ENCODE data around the gene TPM2.

TPM2 gene

DNA sequence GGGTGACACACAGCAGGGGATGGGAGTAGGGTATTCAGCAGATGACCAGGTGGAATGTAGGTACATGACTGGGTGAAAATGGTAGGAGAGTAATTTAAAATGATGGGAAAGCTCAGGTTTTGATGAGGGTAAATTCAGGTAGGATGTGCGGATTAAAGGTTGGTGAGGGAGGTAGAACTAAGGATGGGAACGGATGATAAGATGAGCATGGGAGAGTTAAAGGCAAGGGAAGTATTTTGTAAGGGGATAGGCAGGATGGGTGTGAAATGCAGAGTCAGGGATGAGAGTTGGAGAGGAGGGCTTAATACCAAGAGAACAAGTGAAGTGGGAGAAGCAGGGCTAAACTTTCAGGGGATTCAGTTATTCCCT is 40.7 kb upstream of the TPM2 start:
- TF ChIP-seq, protein P1, sequence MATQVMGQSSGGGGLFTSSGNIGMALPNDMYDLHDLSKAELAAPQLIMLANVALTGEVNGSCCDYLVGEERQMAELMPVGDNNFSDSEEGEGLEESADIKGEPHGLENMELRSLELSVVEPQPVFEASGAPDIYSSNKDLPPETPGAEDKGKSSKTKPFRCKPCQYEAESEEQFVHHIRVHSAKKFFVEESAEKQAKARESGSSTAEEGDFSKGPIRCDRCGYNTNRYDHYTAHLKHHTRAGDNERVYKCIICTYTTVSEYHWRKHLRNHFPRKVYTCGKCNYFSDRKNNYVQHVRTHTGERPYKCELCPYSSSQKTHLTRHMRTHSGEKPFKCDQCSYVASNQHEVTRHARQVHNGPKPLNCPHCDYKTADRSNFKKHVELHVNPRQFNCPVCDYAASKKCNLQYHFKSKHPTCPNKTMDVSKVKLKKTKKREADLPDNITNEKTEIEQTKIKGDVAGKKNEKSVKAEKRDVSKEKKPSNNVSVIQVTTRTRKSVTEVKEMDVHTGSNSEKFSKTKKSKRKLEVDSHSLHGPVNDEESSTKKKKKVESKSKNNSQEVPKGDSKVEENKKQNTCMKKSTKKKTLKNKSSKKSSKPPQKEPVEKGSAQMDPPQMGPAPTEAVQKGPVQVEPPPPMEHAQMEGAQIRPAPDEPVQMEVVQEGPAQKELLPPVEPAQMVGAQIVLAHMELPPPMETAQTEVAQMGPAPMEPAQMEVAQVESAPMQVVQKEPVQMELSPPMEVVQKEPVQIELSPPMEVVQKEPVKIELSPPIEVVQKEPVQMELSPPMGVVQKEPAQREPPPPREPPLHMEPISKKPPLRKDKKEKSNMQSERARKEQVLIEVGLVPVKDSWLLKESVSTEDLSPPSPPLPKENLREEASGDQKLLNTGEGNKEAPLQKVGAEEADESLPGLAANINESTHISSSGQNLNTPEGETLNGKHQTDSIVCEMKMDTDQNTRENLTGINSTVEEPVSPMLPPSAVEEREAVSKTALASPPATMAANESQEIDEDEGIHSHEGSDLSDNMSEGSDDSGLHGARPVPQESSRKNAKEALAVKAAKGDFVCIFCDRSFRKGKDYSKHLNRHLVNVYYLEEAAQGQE (IDR thresholded peaks at IDR 0.05; ENCODE audit: insufficient read depth in 1 of 2, low read depth in 2 of 2, low read length in 2 of 2), result no peak
- TF ChIP-seq POLR2AphosphoS5 (IDR thresholded peaks at IDR 0.05; ENCODE audit: low read depth, low read length), result no peak
- no peak for TF ChIP-seq FOXP2 (optimal IDR thresholded peaks at IDR 0.05; ENCODE audit: borderline replicate concordance, extremely low read depth, extremely low read length, insufficient read depth)
- TF ChIP-seq TAF1 (IDR thresholded peaks at IDR 0.05; ENCODE audit: borderline replicate concordance, insufficient read depth, low read length), result no peak
- TF ChIP-seq SIN3A (IDR thresholded peaks at IDR 0.05; ENCODE audit: borderline replicate concordance, insufficient read depth, low read length), result no peak

DNA sequence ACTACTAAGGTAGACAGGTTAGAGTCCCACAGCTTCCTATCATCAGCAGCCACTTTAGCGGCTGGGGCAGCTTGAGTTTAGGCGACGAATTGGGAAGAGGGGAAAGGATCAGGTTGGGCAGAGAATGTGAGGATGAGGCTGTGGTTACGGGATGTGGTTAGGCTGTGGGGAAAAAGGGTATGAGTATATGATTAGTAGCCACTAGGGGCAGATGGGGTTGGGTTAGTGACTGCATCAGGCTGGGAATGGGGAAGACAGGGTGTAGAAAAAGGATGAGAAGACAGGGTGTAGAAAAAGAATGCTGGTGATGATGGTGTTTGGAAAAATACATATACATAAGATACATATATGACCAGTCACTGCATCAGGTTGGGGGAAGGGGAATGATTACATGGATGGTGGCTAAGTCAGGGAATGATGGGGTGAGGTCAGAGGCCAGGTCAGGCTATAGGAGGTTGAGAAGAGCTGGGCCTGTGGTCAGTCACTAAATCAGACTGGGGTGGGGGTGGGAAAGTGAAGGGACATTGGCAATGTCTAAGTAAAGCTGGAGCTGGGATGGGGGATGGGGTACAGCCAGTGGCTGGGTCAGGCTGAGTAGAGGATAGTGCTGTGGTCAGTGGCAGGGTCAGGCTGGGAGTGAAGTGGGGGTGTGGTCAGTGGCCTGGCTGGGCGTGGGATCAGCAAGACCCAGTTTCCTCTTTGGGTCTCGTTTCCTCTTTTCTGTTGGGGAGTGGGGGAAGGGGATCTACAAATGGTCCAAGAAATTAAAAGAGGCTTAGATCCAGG is 40.2 kb upstream of the TPM2 start:
- TF ChIP-seq POLR2AphosphoS5 (IDR thresholded peaks at IDR 0.05; ENCODE audit: low read depth, low read length), result no peak
- TF ChIP-seq SIN3A (IDR thresholded peaks at IDR 0.05; ENCODE audit: borderline replicate concordance, insufficient read depth, low read length), result no peak
- no peak for TF ChIP-seq FOXP2 (optimal IDR thresholded peaks at IDR 0.05; ENCODE audit: borderline replicate concordance, extremely low read depth, extremely low read length, insufficient read depth)
- TF ChIP-seq TAF1 (IDR thresholded peaks at IDR 0.05; ENCODE audit: borderline replicate concordance, insufficient read depth, low read length), result no peak
- TF ChIP-seq, protein P1 (IDR thresholded peaks at IDR 0.05; ENCODE audit: insufficient read depth in 1 of 2, low read depth in 2 of 2, low read length in 2 of 2), result no peak

DNA sequence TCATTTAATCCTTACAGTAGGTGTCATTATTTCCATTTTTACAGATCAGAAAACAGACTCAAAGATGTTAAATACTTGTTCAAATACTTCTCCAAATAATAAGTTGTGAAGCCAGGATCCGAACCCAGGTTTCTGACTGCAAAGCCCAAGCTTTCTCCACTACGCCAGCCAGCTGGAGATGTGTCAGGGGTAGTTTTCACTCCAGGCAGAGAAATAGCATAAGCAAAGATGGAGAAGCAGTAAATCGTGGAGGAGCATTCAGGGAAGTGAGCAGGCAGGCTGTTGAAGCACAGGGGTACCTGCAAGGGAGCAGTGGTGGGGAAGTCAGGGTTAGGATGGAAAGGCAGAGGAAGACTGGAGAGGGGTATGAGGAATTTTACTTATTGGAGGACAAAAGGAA is 39.4 kb upstream of the TPM2 start:
- TF ChIP-seq, protein P1 (IDR thresholded peaks at IDR 0.05; ENCODE audit: insufficient read depth in 1 of 2, low read depth in 2 of 2, low read length in 2 of 2), result no peak
- TF ChIP-seq SIN3A (IDR thresholded peaks at IDR 0.05; ENCODE audit: borderline replicate concordance, insufficient read depth, low read length) (no peak), TAF1 (IDR thresholded peaks at IDR 0.05; ENCODE audit: borderline replicate concordance, insufficient read depth, low read length) (no peak), POLR2AphosphoS5 (IDR thresholded peaks at IDR 0.05; ENCODE audit: low read depth, low read length) (no peak), FOXP2 (optimal IDR thresholded peaks at IDR 0.05; ENCODE audit: borderline replicate concordance, extremely low read depth, extremely low read length, insufficient read depth) (no peak)

DNA sequence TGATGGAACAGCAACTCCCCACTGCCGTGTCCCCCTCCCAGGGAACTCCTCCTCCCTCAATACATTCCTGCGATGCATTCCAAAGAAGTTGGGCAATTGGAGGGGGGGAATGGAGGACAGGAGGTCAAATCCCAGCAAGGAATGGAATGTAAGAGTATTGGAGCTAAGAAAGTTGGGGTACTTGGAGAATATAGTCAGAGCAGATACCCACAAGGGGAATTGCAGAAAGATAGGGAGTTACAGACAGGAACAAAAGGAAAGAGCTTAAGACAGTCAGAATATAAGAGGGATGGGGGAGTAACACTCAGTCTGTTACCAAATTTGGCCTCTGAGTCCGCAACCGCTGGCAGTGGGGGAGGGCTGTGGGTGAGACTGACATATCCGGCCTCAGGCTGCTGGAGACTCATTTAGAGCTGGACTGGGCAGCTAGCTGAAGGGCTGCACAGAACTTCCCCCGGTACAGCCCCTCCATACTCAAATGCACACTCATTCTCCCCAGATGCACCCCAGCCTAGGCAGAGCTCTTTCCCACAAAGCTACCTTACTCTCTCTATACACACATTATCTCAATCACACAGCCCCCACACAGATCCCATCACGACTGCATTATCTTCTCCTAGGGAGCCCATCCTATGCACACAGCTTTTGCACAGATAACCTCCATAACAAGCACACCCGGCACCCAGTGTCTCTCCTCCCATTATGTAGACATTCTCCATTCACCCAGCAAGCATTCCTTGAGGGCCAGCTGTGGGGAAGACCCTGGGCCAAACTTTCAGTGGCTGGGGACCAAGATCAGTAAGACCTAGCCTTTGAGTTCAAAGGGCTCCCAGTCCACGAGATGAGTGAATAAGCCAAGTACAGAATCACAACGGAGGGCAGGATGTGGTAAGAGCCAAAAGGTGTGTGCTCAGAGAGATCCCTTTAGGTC is 38.6 kb upstream of the TPM2 start:
- TF ChIP-seq POLR2AphosphoS5 (IDR thresholded peaks at IDR 0.05; ENCODE audit: low read depth, low read length), result no peak
- TF ChIP-seq SIN3A (IDR thresholded peaks at IDR 0.05; ENCODE audit: borderline replicate concordance, insufficient read depth, low read length), result no peak
- 0 out of 2 replicates have a peak, but pooled peaks have one; percentile 32 for TF ChIP-seq TAF1 (IDR thresholded peaks at IDR 0.05; ENCODE audit: borderline replicate concordance, insufficient read depth, low read length)
- no peak for TF ChIP-seq FOXP2 (optimal IDR thresholded peaks at IDR 0.05; ENCODE audit: borderline replicate concordance, extremely low read depth, extremely low read length, insufficient read depth)
- TF ChIP-seq, protein P1 (IDR thresholded peaks at IDR 0.05; ENCODE audit: insufficient read depth in 1 of 2, low read depth in 2 of 2, low read length in 2 of 2), result no peak

Data from PFSK-1 (cell line).